ENCODE results near the gene BPIFB4. TPM values are rescaled to one million over a fixed set of nuclear protein-coding genes. Genes with fewer than 3 reads are reported as not detected.
A peak's percentile ranks its signal among the peaks of the same experiment; 100 is the strongest.
"Not testable (repeated sequence)": the region's sequence is repeated elsewhere in the genome, so short reads cannot be mapped to it uniquely, and the experiment has no call there.

BPIFB4 gene
- total and polyA plus RNA-seq, 3 experiments from 2014 or later: not detected

- H3K27ac Mint-ChIP-seq: no peak overlapping the region
- Histone ChIP-seq H3K27ac (ENCODE audit: low read depth, low read length) (no peak overlapping the region), H3K27me3 (ENCODE audit: insufficient read depth, low read length, poor library complexity, severe bottlenecking) (no peaks in the 10 kb centered on the region), H3K4me1 (ENCODE audit: insufficient read depth, low read length) (no peaks in the 10 kb centered on the region), H3K4me3 (ENCODE audit: low read length) (no peak overlapping the region), H3K9me3 (ENCODE audit: low read length) (no peaks in the 10 kb centered on the region), H3K36me3 (ENCODE audit: insufficient read depth, low read length) (no peaks in the 10 kb centered on the region)
- H3K36me3 Mint-ChIP-seq: no peaks in the 10 kb centered on the region
- no peaks in the 10 kb centered on the region for H3K9me3 Mint-ChIP-seq
- H3K4me3 Mint-ChIP-seq: no peak overlapping the region
- POLR2A ChIA-PET: no interaction called here
- DNase-seq: no peak
- H3K4me1 Mint-ChIP-seq: no peaks in the 10 kb centered on the region
- H3K27me3 Mint-ChIP-seq: peaks cover 0 to 6% of the 10 kb centered on the region in 2 donors
- CTCF ChIA-PET: no interaction called here
Measured at GRCh38 chr20:33108661-33109060, 29.2 kb downstream of the BPIFB4 start.

- Mint-ChIP-seq H3K9me3 (no peaks in the 10 kb centered on the region), H3K4me3 (no peak overlapping the region), H3K4me1 (no peaks in the 10 kb centered on the region), H3K27me3 (peaks cover 0 to 12% of the 10 kb centered on the region in 2 donors), H3K27ac (no peak overlapping the region), H3K36me3 (no peaks in the 10 kb centered on the region)
- no peaks in the 10 kb centered on the region for H3K4me1 ChIP-seq (ENCODE audit: insufficient read depth, low read length)
- ChIA-PET CTCF (no interaction called here), POLR2A (no interaction called here)
- H3K9me3 ChIP-seq (ENCODE audit: low read length): no peaks in the 10 kb centered on the region
- H3K27ac ChIP-seq (ENCODE audit: low read depth, low read length): no peak overlapping the region
- H3K4me3 ChIP-seq (ENCODE audit: low read length): no peak overlapping the region
- no peaks in the 10 kb centered on the region for H3K36me3 ChIP-seq (ENCODE audit: insufficient read depth, low read length)
- DNase-seq: no peak
- H3K27me3 ChIP-seq (ENCODE audit: insufficient read depth, low read length, poor library complexity, severe bottlenecking): no peaks in the 10 kb centered on the region
Measured at GRCh38 chr20:33110147-33110825, 30.8 kb downstream of the BPIFB4 start.

- no peaks in the 10 kb centered on the region for H3K9me3 Mint-ChIP-seq
- H3K27me3 ChIP-seq (ENCODE audit: insufficient read depth, low read length, poor library complexity, severe bottlenecking): no peaks in the 10 kb centered on the region
- no peak overlapping the region for H3K4me3 ChIP-seq (ENCODE audit: low read length)
- no peaks in the 10 kb centered on the region for H3K9me3 ChIP-seq (ENCODE audit: low read length)
- H3K27me3 Mint-ChIP-seq: peaks cover 0 to 12% of the 10 kb centered on the region in 2 donors
- H3K27ac Mint-ChIP-seq: peak overlapping the region in 1 of 8 donors; percentile 65
- no peaks in the 10 kb centered on the region for H3K36me3 ChIP-seq (ENCODE audit: insufficient read depth, low read length)
- H3K4me1 Mint-ChIP-seq: no peaks in the 10 kb centered on the region
- ChIA-PET CTCF (no interaction called here), POLR2A (no interaction called here)
- no peak overlapping the region for H3K27ac ChIP-seq (ENCODE audit: low read depth, low read length)
- no peak overlapping the region for H3K4me3 Mint-ChIP-seq
- H3K36me3 Mint-ChIP-seq: no peaks in the 10 kb centered on the region
- no peaks in the 10 kb centered on the region for H3K4me1 ChIP-seq (ENCODE audit: insufficient read depth, low read length)
- no peak for DNase-seq
Measured at GRCh38 chr20:33111306-33111705, 31.9 kb downstream of the BPIFB4 start.

GRCh38 chr20:33112547-33113386, 33.3 kb downstream of the BPIFB4 start:
- Histone ChIP-seq H3K36me3 (ENCODE audit: insufficient read depth, low read length) (no peaks in the 10 kb centered on the region), H3K9me3 (ENCODE audit: low read length) (no peaks in the 10 kb centered on the region), H3K4me1 (ENCODE audit: insufficient read depth, low read length) (no peaks in the 10 kb centered on the region), H3K27ac (ENCODE audit: low read depth, low read length) (no peak overlapping the region), H3K4me3 (ENCODE audit: low read length) (no peak overlapping the region), H3K27me3 (ENCODE audit: insufficient read depth, low read length, poor library complexity, severe bottlenecking) (no peaks in the 10 kb centered on the region)
- DNase-seq: no peak
- Mint-ChIP-seq H3K4me1 (no peaks in the 10 kb centered on the region), H3K4me3 (no peak overlapping the region), H3K27me3 (peaks cover 4 to 12% of the 10 kb centered on the region in 2 donors), H3K36me3 (no peaks in the 10 kb centered on the region), H3K27ac (peak overlapping the region in 1 of 8 donors; percentile 84), H3K9me3 (no peaks in the 10 kb centered on the region)
- ChIA-PET POLR2A (no interaction called here), CTCF (no interaction called here)

GRCh38 chr20:33113387-33113908, 34.0 kb downstream of the BPIFB4 start:
- POLR2A ChIA-PET: no interaction called here
- H3K27me3 Mint-ChIP-seq: peaks cover 4 to 12% of the 10 kb centered on the region in 2 donors
- Histone ChIP-seq H3K27ac (ENCODE audit: low read depth, low read length) (no peak overlapping the region), H3K27me3 (ENCODE audit: insufficient read depth, low read length, poor library complexity, severe bottlenecking) (no peaks in the 10 kb centered on the region), H3K36me3 (ENCODE audit: insufficient read depth, low read length) (no peaks in the 10 kb centered on the region), H3K4me1 (ENCODE audit: insufficient read depth, low read length) (no peaks in the 10 kb centered on the region), H3K4me3 (ENCODE audit: low read length) (no peak overlapping the region), H3K9me3 (ENCODE audit: low read length) (no peaks in the 10 kb centered on the region)
- H3K36me3 Mint-ChIP-seq: no peaks in the 10 kb centered on the region
- H3K9me3 Mint-ChIP-seq: no peaks in the 10 kb centered on the region
- H3K4me3 Mint-ChIP-seq: no peak overlapping the region
- DNase-seq: no peak
- CTCF ChIA-PET: no interaction called here
- H3K4me1 Mint-ChIP-seq: no peaks in the 10 kb centered on the region
- peak overlapping the region in 1 of 8 donors; percentile 84 for H3K27ac Mint-ChIP-seq

- H3K4me3 ChIP-seq (ENCODE audit: low read length); DNase-seq; H3K27ac Mint-ChIP-seq; H3K4me3 Mint-ChIP-seq; POLR2A ChIA-PET; H3K9me3 Mint-ChIP-seq; H3K27ac ChIP-seq (ENCODE audit: low read depth, low read length); H3K4me1 ChIP-seq (ENCODE audit: insufficient read depth, low read length); CTCF ChIA-PET; H3K36me3 Mint-ChIP-seq; H3K9me3 ChIP-seq (ENCODE audit: low read length); H3K4me1 Mint-ChIP-seq; H3K36me3 ChIP-seq (ENCODE audit: insufficient read depth, low read length); H3K27me3 ChIP-seq (ENCODE audit: insufficient read depth, low read length, poor library complexity, severe bottlenecking): not testable (repeated sequence)
- H3K27me3 Mint-ChIP-seq: peaks cover 8 to 12% of the 10 kb centered on the region in 2 donors
Measured at GRCh38 chr20:33115501-33115900, 36.1 kb downstream of the BPIFB4 start.

GRCh38 chr20:33119725-33120720, 40.6 kb downstream of the BPIFB4 start:
- Mint-ChIP-seq H3K27me3 (peaks cover 10 to 16% of the 10 kb centered on the region in 2 donors), H3K4me3 (no peak overlapping the region), H3K27ac (no peak overlapping the region), H3K9me3 (no peaks in the 10 kb centered on the region), H3K36me3 (peaks cover 0 to 4% (median 0%) of the 10 kb centered on the region in 3 donors), H3K4me1 (peaks cover 0 to 4% (median 4%) of the 10 kb centered on the region in 3 donors)
- no peaks in the 10 kb centered on the region for H3K36me3 ChIP-seq (ENCODE audit: insufficient read depth, low read length)
- CTCF ChIA-PET: no interaction called here
- POLR2A ChIA-PET: no interaction called here
- H3K9me3 ChIP-seq (ENCODE audit: low read length): no peaks in the 10 kb centered on the region
- DNase-seq: no peak
- no peak overlapping the region for H3K4me3 ChIP-seq (ENCODE audit: low read length)
- H3K4me1 ChIP-seq (ENCODE audit: insufficient read depth, low read length): no peaks in the 10 kb centered on the region
- H3K27ac ChIP-seq (ENCODE audit: low read depth, low read length): no peak overlapping the region
- no peaks in the 10 kb centered on the region for H3K27me3 ChIP-seq (ENCODE audit: insufficient read depth, low read length, poor library complexity, severe bottlenecking)
